Measurements from ENCODE around the gene CEP112.
"Not testable (repeated sequence)": the region's sequence is repeated elsewhere in the genome, so short reads cannot be mapped to it uniquely, and the experiment has no call there.

CEP112 gene

GRCh38 chr17:65823713-65824112, 368.2 kb downstream of the CEP112 start:
- DNase-seq (ENCODE audit: low read depth): no peak

GRCh38 chr17:65820811-65821210, 371.1 kb downstream of the CEP112 start:
- DNase-seq (ENCODE audit: low read depth): no peak

DNA sequence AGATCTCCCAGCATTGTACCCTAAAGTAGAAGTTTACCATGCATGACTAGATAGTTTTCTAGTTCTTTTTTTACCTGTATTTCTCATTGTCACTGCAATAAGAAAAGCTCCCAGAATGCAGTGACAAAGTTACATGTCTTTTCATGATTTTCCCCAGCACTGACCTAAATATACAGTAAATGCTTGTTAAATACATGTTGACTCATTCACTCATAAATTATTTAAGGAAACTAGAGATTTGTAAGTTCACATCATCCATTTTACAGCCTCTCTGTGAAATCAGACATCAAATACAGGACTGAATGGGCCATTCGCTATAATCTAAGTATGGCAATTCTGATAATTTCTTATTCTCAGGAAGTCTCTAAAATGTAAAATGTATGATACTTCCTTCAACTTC, 371.6 kb downstream of the CEP112 start:
- DNase-seq (ENCODE audit: low read depth): no peak

DNA sequence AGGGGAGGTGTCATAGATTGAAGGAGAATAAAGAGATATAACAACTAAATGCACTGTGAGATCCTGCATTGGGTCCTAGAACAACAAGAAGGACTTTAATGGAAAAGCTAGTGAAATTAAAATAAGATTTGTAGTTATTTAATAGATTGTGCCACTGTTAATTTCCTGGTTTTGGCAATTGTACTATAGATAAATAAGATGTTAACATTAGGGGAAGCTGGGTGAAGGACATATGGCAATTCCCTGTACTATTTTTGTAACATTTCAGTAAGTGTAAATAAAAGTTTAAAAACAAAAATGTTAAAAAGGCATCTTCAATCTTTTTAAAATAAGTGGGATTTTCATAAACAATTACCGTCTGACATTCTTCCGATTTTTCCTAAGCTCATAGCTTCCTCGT, 372.1 kb downstream of the CEP112 start:
- DNase-seq (ENCODE audit: low read depth): no peak

GRCh38 chr17:65817951-65818350, 374.0 kb downstream of the CEP112 start:
- DNase-seq (ENCODE audit: low read depth): no peak

DNA sequence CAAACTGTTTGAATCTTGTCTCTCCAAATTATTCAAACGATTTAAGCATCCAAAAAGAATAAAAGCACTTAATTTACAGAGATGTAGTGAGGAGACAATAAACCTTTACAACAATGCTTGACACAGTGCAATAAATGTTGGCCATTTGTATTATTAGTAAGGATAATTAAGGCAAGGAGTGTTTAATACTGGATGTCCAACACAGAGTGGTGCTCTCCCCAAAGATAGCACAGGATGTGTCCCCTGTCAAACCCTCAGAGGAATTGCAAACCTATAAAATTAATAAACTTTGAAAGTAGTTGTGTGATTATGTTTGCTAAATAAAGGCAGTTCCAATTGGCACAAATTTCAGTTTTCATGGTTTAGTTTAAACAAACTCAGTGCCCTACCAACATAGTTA, 377.5 kb downstream of the CEP112 start:
- DNase-seq (ENCODE audit: low read depth): no peak

GRCh38 chr17:65813306-65813705, 378.6 kb downstream of the CEP112 start:
- DNase-seq (ENCODE audit: low read depth): no peak

GRCh38 chr17:65811043-65811442, 380.9 kb downstream of the CEP112 start:
- no peak for DNase-seq (ENCODE audit: low read depth)

GRCh38 chr17:65809366-65809765, 382.6 kb downstream of the CEP112 start:
- DNase-seq (ENCODE audit: low read depth): no peak

- not testable (repeated sequence) for DNase-seq (ENCODE audit: low read depth)
Observed at GRCh38 chr17:65808566-65808965, 383.4 kb downstream of the CEP112 start.

GRCh38 chr17:65807361-65807760, 384.6 kb downstream of the CEP112 start:
- no peak for DNase-seq (ENCODE audit: low read depth)

DNA sequence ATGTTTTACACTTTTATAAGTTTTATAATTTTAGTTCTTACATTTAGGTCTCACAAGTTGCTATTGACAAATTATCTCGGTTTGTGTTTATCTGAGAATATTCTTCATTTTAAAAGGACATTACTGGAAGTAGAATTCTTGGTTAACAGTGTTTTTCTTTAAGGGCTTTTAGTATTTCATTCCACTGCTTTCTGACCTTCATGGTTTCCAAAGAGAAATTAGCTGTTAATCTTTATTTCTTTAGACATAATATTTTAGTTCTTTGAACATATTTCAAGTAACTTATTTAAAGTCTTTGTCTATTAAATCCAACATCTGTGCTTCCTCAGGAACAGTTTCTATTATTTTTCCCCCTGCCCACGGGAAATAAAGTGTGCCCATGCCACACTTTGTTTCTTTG, 390.4 kb downstream of the CEP112 start:
- no peak for DNase-seq (ENCODE audit: low read depth)

DNA sequence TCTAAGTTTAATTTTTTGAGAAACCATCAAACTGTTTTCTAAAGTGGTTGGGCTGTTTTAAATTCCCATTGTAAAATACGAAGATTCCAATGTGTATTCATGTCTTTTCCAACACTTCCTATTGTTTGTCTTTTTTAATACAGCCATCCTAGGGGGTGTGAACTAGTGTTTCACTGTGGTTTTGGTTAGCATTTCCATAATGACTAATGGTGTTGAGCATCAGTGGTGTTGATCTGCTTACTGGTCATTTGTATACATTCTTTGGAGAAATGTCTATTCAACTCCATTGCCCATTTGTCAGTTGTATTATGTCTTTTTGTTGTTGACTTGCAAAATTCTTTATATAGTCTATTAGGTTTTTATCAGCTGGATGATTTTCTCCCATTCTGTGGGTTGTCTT, 391.3 kb downstream of the CEP112 start:
- DNase-seq (ENCODE audit: low read depth): no peak

DNA sequence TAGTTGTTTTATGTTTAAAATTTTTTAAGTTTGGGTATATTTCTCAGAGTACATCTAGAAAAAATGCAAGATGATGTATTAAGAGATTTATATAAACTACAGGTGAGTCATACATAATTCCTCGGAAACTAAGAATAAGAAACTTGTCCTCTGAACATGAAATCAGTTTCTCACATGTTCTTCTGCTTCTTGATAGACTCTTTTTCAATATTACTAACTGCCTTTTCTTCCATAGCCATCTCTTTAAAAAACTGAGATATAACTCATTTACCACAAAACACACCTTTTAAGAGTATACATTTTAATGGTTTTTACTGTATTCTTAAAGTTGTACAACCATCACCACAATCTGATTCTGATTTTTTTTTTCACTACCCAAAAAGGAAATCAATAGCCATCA, 392.1 kb downstream of the CEP112 start:
- DNase-seq (ENCODE audit: low read depth): no peak

GRCh38 chr17:65799454-65799853, 392.5 kb downstream of the CEP112 start:
- no peak for DNase-seq (ENCODE audit: low read depth)

GRCh38 chr17:65797809-65798208, 394.1 kb downstream of the CEP112 start:
- no peak for DNase-seq (ENCODE audit: low read depth)

- DNase-seq (ENCODE audit: low read depth): no peak
Observed at GRCh38 chr17:65797101-65797500, 394.8 kb downstream of the CEP112 start.

- no peak for DNase-seq (ENCODE audit: low read depth)
Observed at GRCh38 chr17:65794572-65794971, 397.4 kb downstream of the CEP112 start.

DNA sequence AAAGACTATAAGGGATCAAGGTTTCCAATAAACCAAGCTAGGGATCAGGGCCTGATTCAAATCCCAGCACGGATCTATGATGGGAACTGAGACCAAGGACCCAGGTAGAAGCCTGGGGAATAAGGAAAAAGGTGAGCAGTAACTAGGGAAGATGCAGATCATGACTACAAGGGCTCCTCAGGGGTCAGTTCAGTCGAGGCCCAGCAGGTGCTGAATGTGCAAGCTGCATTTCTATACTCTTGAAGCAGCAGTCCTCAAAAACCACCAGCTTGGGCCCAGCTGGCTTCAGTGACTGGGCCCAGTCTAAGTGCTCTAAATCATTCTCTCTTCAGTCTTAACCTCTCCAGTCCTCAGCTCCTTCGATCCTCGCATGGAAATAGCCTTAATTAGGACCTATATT, 401.7 kb downstream of the CEP112 start:
- no peak for DNase-seq (ENCODE audit: low read depth)

DNA sequence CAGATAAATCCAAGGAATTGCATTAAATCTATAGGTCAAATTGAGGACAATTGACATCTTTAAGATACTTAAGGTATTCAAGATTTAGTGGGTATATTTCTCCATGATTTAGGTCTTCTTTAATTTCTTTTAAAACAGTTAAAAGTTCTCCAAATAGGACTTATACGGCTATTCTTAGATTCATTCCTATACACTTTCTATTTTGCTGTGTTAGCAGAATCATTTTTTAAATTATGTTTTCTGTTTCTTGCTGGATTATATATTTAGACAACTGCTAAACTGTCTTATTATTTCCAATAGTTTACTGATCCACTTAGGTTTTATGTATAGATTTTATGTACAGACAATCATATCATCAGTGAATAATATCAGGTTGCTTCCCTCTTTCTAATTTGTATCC, 404.4 kb downstream of the CEP112 start:
- no peak for DNase-seq (ENCODE audit: low read depth)

- no peak for DNase-seq (ENCODE audit: low read depth)
Observed at GRCh38 chr17:65786479-65786878, 405.5 kb downstream of the CEP112 start.

GRCh38 chr17:65785109-65785508, 406.8 kb downstream of the CEP112 start:
- no peak for DNase-seq (ENCODE audit: low read depth)

DNA sequence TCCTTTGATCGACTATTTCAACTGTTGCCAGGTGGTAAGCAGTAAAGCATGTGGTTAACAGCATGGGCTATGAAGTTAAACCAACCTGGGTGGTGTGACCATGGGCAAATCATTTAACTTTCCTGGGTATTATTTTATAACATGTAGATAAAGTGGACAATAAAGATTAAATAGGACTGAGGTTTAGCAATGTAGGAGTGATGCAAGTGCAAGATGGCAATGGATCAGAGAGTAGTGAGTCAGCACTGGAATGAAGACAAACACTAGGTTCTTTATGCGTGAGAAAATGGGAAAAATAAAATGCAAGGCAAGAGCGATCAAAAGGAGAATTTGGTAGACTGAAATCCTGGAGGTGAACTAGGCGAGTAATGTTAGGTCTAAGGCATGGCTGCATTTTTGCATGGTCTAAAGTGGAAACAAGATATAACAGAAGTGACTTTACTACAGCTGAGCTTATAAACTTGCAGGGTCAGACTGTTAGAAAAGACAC, 408.0 kb downstream of the CEP112 start:
- no peak for DNase-seq (ENCODE audit: low read depth)

- DNase-seq (ENCODE audit: low read depth): not testable (repeated sequence)
Observed at GRCh38 chr17:65782104-65782706, 409.7 kb downstream of the CEP112 start.

DNA sequence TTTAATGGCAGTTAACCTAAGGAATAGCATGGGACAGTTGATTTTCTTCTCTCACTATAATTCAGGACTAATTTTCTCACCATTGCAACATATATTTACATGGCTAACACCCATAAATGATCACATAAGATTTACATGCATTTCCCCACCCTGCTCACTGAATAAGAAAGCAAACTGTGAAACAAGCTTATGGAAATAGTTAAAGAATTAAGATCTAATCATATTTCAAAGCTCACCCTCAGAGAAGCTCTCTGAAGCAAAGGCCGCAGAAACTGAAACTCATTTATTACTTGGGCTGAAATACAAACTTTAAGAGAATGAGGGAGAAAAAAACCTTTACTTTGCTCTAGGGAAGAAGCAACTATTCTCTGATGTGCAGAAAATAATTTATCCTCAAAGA, 411.8 kb downstream of the CEP112 start:
- no peak for DNase-seq (ENCODE audit: low read depth)

All from stimulated activated CD8-positive, alpha-beta memory T cell treated with anti-CD3 and anti-CD28 coated beads, Interleukin-12 subunit alpha, Interleukin-12 subunit beta, amount 100 ng/mL, for 1 hour (primary cell).